H7 (cell line): ENCODE results near the gene TCHHL1. TPM values are rescaled to one million over a fixed set of nuclear protein-coding genes. Genes with fewer than 3 reads are reported as not detected.

Experiments used
- DNase-seq: peaks from one replicate; pipeline ENCODE4 v3.0.0; 2012
- H3K27me3 ChIP-seq: 2 replicates; pipeline ENCODE4 v1.6.0; 2011; ENCODE audit warnings: mild to moderate bottlenecking, low read length; ENCODE audit not compliant: control insufficient read depth, insufficient read depth
- H3K36me3 ChIP-seq: replicated peaks from 2 replicates; pipeline ENCODE4 v1.5.1; 2011; ENCODE audit warnings: low read length; ENCODE audit not compliant: control insufficient read depth, insufficient read depth
- H3K4me3 ChIP-seq: 2 replicates; pipeline ENCODE4 v1.5.1; 2011; ENCODE audit warnings: low read depth, mild to moderate bottlenecking, control low read depth, low read length, moderate library complexity; ENCODE audit not compliant: insufficient read depth
- total RNA-seq: library from RNA; depleted of rRNA; stranded (reverse); fragments of >200 nt; shearing (Covaris generic); gene quantifications from 2 replicates; pipeline ENCODE4 v1.2.3, GENCODE V29; 2014; rRNA removed

Gene TCHHL1
- total RNA-seq, 1 experiment from 2014 or later = not detected

GRCh38 chr1:152038871-152039270, 50.0 kb downstream of the TCHHL1 start:
- DNase-seq = no peak
- no peak overlapping the region for H3K4me3 ChIP-seq
- no peaks in the 10 kb centered on the region for H3K36me3 ChIP-seq
- peaks cover 3% of the 10 kb centered on the region for H3K27me3 ChIP-seq

DNA sequence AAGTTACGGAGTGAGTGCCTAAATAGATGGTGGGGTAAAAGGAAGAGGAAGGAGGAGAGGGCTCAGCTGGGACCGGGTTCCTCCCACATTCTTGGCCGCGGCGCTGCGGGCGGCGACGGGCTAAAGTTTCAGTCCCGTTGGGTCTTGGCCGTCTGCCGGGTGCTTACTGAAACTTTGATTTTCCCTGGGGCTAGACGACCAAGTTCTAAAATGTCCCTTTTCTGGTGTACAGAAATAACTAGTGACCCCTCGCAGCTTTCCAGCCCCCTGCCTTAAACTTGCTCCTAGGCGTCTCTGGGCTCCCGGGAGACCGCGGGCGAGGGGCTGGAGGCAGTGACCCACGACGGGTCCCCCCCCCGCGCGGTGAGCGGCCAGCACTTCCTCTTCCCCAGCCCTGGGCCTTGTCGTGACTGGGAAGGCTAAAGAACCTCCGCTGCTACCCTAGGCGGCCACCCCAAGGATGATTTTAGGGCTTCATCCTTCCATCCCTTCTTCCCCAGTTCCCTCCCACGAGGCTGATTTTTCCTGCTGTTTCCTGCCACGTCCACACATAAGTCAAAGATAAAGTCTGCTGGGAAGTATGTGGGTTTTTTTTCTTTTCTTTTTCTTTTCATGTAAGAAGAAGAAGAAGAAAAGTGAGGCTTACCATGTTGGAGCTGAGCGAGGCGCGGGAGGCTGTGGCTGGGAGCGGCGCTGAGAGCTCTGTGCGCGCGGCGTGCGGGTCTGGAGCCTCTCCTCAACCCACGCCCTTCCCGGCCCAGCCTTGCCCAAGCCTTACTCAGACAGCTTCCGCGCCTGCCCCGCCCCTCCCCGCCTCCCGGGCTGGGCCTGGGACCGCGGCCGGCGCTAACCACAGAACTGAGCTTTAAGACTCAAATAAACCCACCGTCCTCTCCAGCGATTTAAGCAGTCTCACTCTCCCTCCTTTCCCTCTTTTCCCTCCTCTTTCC, 52.3 kb downstream of the TCHHL1 start, which contains the start of gene S100A11:
TSS of gene S100A11 (minus strand) at position 738 of the 950 bp plus-strand sequence. CDS start at position 649, 89 bp downstream.
- H3K4me3 ChIP-seq = peak within 1 kb of the TSS; percentile 76
- peaks cover 3% of the 10 kb centered on the region for H3K27me3 ChIP-seq
- peak; percentile 88 for DNase-seq
- H3K36me3 ChIP-seq = peaks cover 10% of the 10 kb centered on the region

GRCh38 chr1:152035539-152036266, 53.2 kb downstream of the TCHHL1 start:
- DNase-seq = peak; percentile 49
- Histone ChIP-seq H3K27me3 (peaks cover 1% of the 10 kb centered on the region; the same call in 1 of the 2 replicates), H3K36me3 (peaks cover 10% of the 10 kb centered on the region), H3K4me3 (peak overlapping the region; percentile 76)

GRCh38 chr1:152034654-152035538, 54.0 kb downstream of the TCHHL1 start:
- Histone ChIP-seq H3K4me3 (peak overlapping the region; percentile 76), H3K36me3 (peaks cover 10% of the 10 kb centered on the region), H3K27me3 (0 out of 2 replicates have a peak, but pooled peaks cover 1% of the 10 kb centered on the region)
- DNase-seq = peak; percentile 81

DNA sequence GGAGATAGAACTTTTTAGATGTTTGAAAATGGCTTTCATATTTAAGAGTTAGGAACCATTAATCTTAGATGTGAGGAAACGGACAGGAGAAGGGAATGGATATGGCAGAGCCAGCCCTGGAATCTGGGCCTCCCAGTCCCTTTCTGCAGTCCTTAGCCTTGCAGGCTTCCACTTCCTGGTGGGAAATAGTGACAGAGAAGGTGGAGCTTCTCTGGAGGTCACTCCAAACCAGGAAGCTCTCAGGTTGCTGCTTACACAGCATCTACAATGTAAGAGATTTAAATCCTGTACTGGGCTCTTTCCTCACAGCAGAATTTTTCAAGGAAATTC, 54.6 kb downstream of the TCHHL1 start:
- H3K4me3 ChIP-seq = no peak overlapping the region
- H3K27me3 ChIP-seq = 0 out of 2 replicates have a peak, but pooled peaks cover 1% of the 10 kb centered on the region
- H3K36me3 ChIP-seq = peaks cover 10% of the 10 kb centered on the region
- DNase-seq = no peak

Other genes starting within 250 kb of the TCHHL1 start
- 0.30 and 0.90 TPM in 2 replicates for gene C2CD4D, start 249.2 kb downstream of the TCHHL1 start, total RNA-seq
- not detected in 2 replicates for gene THEM5, start 235.4 kb downstream of the TCHHL1 start, total RNA-seq
- 21.4 and 22.6 TPM in 2 replicates for gene THEM4, start 179.6 kb downstream of the TCHHL1 start, total RNA-seq
- 102 and 116 TPM in 2 replicates for gene S100A10, start 95.2 kb downstream of the TCHHL1 start, total RNA-seq
- 474 and 597 TPM in 2 replicates for gene S100A11, start 52.1 kb downstream of the TCHHL1 start, total RNA-seq
- not detected in 2 replicates for gene TCHH, start 26.4 kb upstream of the TCHHL1 start, total RNA-seq
- gene RPTN, start 70.2 kb upstream of the TCHHL1 start, total RNA-seq = not detected in 2 replicates
- gene HRNR, start 135.1 kb upstream of the TCHHL1 start, total RNA-seq = not detected in 2 replicates
- gene FLG, start 236.2 kb upstream of the TCHHL1 start, total RNA-seq = not detected in 2 replicates